22Rv1 (cell line): ENCODE data around the gene AMOT.

Experiments used
- H3K27ac ChIP-seq: fragments of 450-650 bp; 2 replicates; pipeline ENCODE4 v1.5.1; 2017
- ZFX ChIP-seq: fragments of 450-650 bp; IDR thresholded peaks from 2 replicates; pipeline ENCODE4 v1.6.1; 2017; ENCODE audit warnings: antibody characterized with exemption, borderline replicate concordance
- TF ChIP-seq, protein P1 (sequence below): fragments of 450-650 bp; IDR thresholded peaks from 2 replicates; pipeline ENCODE4 v1.5.1; 2017; ENCODE audit warnings: mild to moderate bottlenecking

AMOT gene

DNA sequence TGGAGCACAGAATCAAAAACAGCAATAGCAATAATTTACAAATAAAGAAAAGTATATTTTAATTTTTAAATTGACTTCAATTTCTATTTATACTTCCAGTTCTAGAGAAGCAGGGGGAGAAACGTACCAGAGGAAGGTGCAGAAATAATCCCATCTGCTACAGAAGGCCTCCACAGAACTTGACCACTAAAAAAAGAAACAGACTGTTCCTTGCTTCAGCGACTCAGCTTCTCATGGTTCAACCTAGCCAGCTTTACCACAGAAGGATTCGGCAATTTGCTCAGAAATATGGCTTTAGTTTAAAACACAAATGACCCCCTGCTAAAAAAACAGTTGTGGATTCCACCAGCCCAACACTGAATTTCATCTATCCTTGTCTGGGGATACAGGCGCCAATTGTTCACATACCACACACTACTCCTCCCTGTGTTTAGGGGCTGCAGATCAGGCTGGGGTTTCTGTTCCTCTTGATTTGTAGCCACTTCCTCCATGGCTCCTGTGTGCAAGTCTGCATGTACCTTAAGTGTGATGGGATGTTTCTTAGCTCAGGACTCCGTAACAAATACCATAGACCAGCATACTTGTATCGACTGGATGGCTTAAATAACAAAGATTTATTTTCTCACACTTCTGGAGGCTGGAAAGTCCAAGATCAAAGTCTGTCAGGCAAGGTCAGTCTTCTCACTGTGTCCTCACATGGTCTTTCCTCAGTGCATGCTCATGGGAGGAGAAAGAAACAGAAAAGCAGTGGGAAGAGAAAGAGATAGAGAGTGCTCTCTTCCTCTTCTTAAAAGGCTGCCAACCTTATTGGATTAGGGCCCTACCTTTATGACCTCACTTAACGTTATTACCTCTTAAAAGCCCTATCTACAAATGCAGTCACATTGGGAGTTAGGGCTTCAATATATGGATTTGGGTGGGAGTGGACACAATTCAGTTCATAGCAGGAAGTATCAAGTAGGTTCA is 79.1 kb downstream of the AMOT start:
- H3K27ac ChIP-seq = no peak overlapping the region
- no peak for TF ChIP-seq ZFX
- TF ChIP-seq, protein P1, sequence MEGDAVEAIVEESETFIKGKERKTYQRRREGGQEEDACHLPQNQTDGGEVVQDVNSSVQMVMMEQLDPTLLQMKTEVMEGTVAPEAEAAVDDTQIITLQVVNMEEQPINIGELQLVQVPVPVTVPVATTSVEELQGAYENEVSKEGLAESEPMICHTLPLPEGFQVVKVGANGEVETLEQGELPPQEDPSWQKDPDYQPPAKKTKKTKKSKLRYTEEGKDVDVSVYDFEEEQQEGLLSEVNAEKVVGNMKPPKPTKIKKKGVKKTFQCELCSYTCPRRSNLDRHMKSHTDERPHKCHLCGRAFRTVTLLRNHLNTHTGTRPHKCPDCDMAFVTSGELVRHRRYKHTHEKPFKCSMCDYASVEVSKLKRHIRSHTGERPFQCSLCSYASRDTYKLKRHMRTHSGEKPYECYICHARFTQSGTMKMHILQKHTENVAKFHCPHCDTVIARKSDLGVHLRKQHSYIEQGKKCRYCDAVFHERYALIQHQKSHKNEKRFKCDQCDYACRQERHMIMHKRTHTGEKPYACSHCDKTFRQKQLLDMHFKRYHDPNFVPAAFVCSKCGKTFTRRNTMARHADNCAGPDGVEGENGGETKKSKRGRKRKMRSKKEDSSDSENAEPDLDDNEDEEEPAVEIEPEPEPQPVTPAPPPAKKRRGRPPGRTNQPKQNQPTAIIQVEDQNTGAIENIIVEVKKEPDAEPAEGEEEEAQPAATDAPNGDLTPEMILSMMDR = no peak

DNA sequence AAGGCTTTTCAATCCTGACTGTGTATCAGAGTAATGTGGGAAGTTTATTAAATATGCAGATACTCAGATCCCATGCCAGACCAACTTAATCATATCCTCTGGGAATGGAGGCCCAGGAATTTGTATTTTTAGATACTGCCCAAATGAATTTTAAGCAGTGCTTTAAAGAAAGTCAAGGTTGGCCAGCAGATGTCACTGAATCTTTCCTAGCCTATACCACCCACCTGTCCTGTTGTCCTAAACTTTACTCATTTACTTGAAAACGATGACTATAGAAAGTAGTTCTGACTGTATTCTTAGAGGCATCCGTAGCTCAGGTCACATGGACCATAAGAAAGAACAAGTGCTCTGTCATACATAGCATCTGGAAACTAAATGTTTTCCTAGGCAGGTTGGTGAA is 79.9 kb downstream of the AMOT start:
- TF ChIP-seq ZFX = no peak
- TF ChIP-seq, protein P1 = no peak
- H3K27ac ChIP-seq = no peak overlapping the region

DNA sequence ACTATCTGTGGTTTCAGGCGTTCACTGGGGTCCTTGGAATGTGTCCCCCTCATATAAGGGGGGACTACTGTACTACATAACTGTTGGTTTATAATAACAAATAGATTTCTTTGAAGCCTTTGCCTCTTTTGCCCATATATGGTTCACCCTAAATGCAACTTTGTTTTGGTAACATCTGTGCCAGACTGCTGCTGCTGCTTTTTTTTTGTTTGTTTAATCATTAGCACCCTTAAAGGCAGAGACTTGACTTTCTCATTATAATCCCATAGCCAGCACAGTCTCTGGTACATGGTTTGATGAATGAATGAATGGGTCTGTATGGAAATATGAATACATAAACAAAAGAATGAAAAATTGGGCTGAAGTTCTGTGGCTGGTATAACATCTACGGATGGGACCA is 80.7 kb downstream of the AMOT start:
- TF ChIP-seq ZFX = no peak
- TF ChIP-seq, protein P1 = no peak
- no peak overlapping the region for H3K27ac ChIP-seq

DNA sequence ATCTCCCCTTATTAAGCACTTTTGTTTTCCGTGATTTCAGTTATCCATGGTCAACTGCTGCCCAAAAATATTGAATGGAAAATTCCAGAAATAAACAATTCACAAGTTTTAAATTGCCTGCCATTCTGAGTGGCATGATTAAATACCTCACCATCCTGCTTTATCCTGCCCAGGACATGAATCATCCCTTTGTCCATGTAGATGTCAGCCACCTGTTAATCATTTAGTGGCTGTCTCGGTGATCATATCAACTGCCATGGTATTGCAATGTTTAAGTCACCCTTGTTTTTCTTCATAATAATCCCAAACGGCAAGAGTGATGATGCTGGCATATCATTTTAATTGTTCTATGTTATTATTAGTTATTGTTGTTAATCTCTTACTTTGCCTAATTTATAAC is 81.1 kb downstream of the AMOT start:
- TF ChIP-seq, protein P1 = no peak
- no peak for TF ChIP-seq ZFX
- no peak overlapping the region for H3K27ac ChIP-seq

DNA sequence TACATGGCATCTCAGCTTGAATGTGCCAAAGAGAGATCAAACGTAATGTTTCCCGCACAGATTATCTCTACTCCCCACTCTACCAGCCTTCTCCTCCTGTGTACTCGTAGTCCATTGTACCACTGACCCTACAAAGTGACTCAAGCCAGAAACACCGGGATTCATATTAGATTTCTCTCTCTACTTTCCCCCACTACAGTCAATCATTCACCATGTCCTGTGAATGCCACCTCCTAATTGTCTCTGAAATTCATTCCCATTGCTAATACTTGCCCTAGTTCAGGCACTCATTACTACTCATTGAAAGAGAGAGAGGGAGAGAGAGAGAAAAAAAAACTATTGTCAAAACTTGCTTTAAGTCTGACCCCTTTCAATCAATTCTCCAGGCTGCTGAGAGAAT is 82.7 kb downstream of the AMOT start:
- H3K27ac ChIP-seq = no peak overlapping the region
- TF ChIP-seq, protein P1 = no peak

DNA sequence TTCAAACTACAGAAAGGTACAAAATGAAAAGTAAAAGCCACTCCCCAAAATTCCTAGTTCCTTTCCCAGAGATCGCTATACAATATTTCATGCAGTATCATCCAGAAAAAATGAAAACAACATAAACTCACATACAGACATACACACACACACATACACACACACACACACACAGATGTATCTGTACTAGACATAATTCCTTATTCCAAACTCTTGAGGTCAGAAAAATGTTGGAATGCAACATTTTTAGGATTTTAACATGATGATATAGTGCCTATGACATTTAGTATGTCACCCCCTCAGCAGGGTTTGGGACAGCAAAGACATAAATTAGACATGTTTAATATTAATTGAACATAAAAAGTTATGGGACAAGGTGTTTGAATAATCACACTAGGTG is 87.5 kb downstream of the AMOT start:
- H3K27ac ChIP-seq = no peak overlapping the region
- no peak for TF ChIP-seq ZFX
- TF ChIP-seq, protein P1 = no peak

DNA sequence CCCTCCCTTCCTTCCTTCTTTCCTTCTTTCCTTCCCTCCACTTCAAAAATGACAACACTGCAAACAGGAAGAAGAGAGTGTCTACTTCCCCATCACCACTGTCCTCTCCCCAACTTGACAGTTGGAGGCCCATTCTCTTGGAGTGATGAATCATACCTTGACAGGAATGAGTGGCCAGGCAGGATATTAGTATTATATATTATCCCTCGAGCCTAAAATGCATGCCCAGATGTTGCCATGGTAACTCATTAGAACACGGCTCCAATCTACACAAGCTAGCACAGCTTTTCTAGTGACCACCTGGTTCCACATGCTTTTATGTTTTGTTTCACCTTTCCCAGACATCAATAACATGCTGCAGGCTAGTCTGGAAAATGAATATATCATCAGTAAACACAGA is 89.6 kb downstream of the AMOT start:
- H3K27ac ChIP-seq = no peak overlapping the region
- no peak for TF ChIP-seq ZFX
- TF ChIP-seq, protein P1 = no peak
